GM15510 (cell line): ENCODE data around the gene SLC9A9.

ENCODE experiments used
- POLR2A ChIP-seq: IDR thresholded peaks from 3 replicates; pipeline ENCODE4 v1.6.1; 2011; ENCODE audit warnings: borderline replicate concordance; ENCODE audit not compliant: insufficient read length; ENCODE audit errors: extremely low read depth

Gene SLC9A9

DNA sequence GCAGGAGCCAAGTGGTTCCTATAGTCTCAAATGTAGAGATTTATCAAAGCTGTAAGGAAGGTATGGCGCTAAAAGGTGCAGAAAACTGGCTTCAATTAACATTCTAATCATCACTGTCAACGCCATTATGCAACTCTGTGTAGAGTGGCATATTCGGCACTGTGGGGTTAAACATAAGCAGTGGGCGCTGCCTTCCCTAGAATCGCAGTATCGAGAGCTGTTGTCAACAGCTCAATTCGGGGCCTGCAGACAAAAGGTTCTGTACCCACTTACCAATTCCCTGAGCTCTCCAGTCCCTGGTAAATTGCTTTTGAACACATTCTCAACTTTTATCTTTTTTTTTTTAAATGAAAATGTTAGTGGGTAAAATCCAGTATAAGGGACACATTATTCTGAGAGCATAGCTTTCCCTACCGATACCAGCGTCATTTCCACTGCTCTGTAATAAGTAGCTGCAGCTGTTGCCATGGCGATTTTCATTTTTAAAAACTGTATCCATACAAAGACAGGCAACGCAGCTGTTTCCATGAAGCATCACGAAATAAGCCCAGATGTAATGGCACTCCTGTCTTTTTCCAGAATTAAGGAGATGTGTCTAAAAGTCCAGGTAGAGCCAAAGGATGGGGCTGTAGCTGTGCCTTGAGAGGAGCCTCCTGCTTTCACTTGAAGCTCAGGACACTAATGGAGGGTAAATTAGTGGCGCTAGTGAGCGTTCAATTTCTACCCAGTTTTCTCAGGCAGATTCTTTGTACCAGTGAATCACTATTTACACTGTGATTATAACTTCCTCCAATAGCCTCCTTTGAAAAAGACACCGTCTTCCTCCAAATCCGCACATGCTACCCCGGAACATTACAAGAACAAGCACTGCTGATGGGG is 250.3 kb downstream of the SLC9A9 start:
- no peak for TF ChIP-seq POLR2A

DNA sequence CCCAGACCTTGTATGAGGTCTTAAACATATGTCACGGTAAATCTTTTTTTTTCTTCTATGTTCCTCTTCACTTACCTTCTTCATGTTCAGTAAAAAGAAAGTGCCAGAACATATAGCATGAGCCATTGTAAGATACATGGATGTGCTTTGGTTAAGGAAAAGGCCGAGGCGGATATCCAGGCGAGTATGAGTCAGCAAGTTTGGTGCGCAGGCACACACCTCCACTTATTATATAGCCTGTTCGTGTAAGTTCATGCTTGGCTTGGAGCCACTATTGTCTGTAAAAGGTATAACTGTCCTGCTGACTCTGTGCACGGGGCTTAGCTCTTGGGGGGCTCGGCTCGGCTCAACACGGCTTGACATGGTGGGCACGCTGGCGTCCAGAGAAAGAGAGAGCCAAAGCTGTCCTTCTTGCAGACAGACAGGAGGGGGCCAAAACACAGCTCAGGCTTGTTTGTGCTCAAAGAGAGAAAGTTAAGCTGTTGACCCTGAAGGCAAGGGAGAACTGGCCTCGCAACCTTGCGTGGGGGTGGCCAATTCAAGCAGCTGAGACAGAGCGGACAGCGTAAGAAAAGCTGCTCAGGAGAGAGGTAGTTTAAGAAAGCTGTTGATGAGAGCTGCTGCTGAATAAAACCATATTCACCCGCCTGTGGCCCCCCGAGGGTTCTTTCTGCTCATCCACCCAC is 251.2 kb downstream of the SLC9A9 start:
- no peak for TF ChIP-seq POLR2A

DNA sequence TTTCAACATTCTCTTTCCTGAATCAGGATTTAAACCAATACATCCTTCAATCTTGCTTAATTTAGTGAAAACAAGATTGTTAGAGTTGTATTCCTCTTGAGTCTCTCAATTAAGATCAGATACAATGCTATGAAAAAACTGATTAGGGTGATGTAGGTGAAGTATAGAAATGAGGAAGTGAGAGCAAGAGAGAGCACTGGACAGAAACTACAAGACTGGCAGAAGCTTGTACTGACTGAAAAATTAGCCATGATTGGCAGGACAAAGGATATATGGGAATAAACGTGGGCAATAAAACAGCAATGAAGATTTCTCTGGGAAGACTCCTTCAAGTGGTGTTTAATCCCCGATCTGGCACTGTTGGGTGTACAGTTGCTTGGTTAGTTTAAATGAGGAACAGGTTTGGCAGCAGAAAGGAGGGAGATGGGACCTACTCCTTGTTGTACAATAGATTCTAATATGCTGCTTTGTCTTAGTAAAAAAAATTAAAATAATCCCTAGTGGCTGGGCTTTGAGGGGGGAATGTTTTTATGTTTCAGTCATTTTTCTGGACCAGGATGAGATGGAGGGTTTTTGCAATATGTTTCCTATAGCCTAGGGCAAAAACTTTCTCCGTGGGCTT is 252.7 kb downstream of the SLC9A9 start:
- no peak for TF ChIP-seq POLR2A

DNA sequence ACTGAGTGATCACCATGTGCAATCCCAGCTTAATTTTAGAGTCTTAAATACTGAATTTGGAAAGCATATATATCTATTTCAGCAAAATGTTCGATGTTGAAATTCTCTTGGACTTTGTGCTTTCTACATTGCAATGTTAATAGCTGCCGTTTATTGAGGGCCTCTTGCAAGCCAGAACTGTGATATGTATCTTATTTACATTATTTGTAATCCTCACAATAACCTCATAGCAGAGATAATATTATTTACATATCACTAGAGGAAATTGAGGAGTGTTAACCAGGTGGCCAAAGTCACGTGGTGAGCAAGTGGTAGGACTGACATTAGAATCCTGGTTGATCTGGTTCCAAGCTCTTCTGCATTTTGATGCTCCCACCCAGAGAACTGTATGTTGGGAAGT is 254.1 kb downstream of the SLC9A9 start:
- no peak for TF ChIP-seq POLR2A

DNA sequence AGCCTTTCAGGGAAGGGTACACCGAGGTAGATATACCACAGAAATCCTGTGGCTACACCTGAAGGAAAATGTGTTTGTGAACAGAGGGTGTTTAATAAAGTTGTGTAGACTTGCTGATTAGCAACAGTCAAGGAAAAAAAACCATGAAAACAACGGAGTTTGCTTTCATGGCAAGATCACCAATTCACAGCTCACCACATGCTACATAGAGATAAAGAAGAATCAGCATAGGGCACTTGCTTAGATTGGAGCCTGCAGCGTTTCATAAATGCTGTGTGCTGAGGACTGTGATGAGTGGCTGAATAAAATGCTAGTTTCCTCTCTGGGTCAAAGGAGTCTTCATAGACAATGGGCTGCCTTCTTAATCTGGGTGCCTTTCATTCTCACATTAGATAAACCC is 257.6 kb downstream of the SLC9A9 start:
- no peak for TF ChIP-seq POLR2A

DNA sequence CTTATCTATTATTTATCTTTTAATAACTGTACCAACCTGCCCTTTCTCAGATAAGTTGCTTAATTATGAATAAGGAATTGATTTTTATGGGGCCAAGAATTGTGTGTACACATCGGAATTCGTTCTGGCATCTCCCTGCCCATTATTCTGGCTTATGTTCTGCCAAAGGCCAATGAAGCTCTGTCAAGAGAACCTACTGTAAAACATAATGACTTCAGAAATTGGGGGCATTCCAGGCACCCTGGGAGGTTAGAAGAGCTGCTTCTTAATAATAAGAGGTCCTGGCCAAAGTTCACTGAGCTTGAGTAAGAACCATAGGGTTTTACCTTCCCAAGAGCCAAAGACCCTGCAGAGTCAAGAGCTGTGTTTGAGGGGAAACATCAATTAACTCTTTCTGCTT is 261.7 kb downstream of the SLC9A9 start:
- no peak for TF ChIP-seq POLR2A

DNA sequence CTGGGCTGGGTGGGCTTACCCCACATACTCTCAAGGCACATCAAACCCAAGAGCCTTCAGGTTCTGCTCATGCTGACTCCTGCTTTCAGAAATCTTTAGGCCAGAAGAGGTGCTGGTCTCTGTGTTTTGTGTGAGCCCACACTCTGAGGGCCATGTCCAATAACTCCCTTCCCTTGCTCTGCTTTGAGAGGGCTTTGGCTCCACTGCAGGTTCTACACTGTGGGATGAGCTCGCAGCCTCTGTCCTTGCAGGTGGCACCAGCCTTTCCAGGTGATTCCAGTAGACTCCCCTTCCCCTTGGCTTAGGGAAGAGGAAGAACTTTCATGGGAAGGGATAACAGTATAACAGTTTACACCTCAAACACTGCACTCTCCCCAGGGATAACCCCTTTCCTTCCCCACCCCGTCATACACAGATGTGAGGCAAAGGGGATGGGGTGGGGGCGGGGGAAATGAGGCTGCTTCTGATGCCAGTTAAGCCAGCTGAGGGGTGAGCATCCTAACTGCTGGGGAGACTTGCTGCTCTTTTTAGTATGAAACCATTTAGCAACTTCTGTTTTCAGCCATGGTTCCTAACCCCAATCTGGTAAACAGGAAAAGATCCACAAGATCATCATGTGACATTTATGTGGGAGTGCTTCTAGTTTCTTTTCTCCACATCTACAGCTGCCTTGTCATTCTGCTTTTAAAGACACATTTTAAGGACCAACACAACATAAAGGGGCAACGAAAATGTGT is 262.4 kb downstream of the SLC9A9 start:
- TF ChIP-seq POLR2A = no peak

DNA sequence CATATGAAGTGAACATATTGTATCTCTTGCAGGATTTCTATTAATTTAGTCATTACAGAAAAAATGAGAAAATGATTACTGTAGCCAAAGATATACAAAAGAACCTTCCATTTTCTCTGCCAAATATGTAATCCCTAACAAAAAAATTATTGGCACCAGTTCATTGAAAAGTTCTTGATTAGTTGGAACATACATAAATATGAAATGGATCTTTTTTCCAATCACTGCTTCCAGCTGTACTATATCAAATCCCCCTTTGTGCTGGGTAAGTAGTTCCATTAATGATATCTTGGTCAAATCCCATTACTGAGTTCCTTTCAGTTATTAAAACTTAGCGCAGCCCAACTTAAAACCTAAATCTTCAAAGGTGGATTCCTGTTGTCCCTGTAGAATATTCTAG is 263.8 kb downstream of the SLC9A9 start:
- no peak for TF ChIP-seq POLR2A

DNA sequence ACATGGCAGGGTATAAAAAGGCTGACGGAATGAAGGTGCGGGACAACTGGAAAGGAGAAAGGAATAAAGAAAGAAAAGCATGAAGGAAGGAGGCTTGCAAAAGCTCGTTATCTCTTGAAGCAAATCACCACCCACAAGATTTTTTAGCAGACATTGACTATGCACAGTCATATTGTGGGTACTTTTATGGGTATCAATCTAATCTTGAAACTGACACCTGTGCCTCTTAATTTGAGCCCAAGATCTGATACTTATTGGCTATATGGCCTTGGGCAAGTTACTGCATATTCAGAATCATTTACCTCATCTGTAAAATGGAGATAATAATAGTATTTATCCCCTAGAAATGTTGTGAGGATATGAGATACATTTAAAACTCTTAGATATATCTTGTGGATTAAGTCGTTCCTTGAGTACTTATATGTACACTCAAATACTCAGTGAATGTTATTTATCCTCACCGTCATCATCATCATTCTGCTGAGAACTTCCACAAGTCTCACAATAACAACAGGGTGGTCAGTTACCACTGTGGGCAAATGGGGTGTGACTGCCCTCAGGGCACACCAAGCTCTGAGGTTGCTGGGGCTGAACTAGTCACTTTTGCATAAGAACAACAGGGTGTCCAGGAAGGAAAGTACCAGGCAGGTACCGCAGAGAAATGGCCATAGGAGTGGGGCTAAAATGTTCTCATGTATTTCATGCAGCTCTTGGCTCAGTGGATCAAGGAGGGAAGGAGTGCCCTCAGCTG is 266.1 kb downstream of the SLC9A9 start:
- TF ChIP-seq POLR2A = no peak

DNA sequence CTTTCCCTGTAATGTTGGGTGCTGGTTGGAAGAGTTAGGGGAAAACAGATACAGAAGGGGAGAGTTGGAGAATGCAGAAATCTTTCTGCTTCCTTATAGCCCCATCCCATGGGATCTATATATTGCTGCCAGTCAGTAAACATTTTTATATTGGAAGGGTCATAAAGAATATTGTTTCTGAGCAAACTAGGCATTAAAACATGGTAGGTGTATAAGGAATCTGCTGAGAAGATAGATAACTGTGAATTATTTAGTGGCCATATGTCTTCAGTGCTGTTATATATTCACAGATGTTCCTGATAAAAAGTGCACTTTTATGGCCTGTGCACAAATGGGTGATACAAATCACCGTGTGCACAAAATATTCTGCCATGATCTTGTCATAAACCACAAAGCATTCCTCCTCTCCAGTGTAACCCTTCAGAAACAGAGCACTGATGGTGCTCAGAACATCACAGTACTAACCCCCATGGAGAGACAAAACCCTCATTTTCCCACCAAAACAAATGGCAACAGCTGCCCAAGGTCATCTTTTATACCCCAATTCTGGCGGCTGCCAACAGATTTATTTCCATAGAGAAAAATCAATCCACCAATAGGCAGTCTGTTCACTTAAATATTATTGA is 269.3 kb downstream of the SLC9A9 start:
- TF ChIP-seq POLR2A = no peak

DNA sequence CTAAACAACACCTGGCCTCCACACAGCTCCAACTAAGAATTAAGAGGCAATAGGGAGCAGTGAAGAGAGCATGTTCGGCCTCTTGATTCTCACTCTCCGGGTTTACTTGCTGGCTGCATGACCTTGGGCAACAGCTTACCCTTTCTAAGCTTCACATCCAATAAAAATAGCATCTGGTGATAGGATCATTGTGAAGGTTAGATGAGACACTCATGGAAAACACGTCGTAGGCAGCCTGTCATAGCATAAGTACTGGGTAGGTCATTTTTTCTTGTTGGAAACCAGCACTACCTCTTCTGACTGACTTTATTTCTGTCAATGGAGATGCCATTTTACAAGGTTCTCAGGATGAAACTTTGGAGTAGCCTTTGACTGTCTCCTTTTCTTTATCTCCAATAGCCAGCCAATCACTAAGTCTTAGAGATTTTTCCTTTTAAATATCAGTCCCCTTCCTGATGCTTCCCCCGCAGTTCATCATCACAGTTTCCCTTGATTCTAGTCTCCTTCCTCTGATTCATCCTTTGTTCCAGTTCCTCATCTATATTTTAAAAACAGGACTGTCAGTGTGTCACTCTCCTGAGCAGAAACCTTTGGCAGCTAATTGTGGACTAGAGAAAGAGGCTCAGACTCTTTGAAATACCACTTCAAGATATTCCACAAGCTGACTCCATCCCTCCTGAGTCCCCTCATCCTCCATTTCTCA is 271.5 kb downstream of the SLC9A9 start:
- no peak for TF ChIP-seq POLR2A

DNA sequence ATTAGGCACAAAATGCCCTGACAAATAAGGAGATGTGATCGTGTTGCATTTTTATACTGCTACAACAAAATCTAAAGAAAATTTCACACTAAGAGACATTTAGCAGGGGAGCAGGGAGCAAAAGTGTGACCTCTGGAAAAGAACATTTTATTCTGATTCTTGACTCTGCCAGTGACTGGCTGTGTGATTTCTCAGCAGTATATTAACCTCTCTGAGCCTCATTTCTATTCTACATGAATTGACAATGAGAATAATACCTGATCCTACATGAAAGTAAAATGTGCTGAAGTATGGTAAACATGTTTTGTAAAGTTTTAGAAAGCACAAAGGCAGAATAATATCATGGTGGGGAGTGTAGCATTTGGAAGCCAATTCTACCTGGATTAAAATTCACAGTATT is 273.3 kb downstream of the SLC9A9 start:
- no peak for TF ChIP-seq POLR2A

DNA sequence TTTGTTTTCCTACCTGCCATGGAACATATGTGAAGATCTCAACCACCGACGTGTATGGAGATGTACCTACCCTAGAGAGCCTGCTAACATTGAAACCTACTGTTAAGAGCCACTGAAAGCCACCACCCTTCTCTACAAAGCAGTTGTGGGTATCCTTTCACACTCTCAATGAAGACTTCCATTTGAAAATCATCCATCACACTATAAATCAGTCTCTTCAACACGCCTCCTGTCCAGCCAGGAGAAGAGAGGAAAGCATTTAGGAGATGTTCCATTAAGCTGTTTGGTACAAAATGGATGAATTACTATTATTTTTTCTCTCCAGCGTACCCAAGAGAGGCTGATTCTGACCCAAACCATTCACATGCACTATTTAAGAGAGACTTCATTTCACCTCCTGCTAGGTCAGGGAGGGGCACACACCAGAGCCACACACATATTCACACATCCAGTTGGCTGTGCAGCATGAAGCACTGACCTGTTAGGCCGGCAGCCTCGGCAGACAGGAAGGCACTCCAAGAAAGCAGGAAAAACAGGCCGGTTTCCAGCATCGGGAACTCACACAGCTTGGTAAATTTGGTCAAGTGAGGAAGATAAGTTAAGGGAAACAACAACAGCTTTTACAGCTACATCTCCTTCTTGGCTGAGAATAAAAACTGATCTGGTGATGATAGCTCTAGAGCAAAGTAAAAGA is 274.5 kb downstream of the SLC9A9 start:
- TF ChIP-seq POLR2A = no peak

DNA sequence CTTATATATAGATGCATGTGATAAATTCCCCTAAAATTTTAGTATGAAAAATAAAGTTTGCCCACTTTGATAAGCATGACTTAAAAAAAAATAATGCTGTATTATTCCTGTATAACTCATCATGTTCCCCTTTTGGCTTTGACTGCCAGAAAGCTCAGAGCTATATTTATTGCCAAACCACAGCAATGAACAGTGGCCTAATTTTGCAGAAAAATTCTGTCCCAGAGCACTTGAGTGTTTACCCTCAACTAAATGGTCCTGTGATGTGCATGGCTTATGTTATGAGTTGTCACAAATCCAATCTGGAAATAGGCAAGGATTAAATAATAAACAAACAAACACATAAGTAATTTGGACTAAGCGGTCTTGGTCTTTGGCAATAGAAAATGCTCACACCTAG is 276.7 kb downstream of the SLC9A9 start:
- no peak for TF ChIP-seq POLR2A

DNA sequence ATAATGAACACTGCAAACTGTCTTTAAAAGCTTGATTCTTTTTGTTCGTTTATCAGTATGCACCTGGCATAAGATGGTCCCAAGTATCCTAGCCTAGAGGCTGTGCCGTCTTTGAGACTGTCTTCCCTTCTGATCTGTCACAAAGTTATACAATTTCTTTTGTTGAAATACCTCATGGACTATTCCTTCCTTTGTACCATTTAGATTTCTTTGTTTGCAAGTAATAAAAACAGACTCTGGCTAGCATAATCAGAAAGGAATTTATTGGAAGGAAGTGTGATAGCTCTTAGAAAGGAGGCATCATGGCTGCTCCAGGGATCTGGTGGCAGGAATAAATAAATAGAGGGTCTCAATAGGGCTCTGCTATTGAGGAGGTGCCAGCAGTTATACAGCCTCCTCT is 280.4 kb downstream of the SLC9A9 start:
- TF ChIP-seq POLR2A = no peak
